Measurements from ENCODE around the gene WRAP73.

The WRAP73 gene

DNA sequence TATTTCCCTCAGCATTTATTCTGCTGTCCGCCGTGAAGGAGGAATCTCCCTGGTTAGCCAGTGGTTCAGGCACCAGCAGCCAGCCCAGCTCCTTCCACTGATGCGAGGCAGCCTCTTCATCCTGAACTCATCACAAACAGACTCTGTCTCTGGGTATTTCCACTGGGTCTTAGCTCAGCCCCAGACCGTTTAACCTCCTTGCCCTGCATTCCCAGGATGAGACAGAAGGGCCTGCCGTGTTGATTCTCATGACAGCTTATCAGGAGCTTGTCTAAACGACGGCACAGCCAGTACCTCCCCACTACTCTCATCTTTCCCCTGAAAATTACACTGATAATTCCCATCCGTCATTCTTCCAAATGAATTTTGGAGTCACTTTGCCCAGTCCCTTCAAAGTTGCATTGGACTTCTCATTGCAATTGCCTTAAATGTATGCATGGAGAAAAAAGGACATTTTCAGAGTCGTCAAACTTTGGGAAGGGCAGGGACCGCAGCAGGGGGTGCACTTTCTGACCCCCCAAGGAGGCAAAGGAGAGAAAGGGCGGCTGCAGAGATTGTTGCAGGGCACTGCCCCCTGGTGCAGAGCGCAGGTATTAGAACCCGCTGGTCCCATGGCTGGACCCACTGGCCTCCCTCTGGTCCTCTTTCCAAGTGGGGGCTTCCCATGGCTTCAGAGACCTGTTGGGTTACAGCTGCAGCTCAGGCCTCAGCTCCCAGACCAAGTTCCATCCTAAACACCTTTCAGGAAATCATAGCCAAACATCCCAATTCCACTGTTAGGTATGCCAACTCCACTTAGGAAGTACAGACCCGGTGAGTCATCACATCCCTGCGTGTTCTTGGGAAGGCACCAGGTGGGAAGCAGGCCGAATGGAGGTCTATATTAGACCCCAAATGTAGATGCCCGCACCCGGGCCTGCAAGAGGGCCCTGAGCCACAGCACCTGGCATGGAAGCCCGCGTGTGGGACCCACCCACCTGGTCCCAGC, 34.9 kb downstream of the WRAP73 start:
- no peak for DNase-seq (ENCODE audit: low read depth in 2 of 2)

DNA sequence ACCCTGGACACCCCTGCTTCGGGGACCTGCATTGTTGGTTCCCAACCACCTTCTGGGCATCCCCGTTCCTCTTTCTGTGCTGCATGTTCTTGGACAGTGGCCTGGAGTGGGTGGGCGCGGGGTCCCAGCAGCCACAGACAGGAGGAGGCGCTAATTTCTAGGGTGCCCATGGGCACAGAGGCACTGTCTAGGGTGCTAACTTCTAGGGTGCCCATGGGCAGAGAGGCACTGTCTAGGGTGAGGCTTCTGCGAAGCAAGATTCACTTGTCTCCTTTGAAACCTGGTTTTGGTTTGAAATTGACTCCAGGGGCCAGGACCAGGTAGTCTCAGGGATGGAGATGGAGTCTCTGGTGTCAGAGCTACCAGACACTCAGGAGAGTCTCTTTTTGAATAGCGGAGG, 37.8 kb downstream of the WRAP73 start:
- DNase-seq (ENCODE audit: low read depth in 2 of 2) = no peak

DNA sequence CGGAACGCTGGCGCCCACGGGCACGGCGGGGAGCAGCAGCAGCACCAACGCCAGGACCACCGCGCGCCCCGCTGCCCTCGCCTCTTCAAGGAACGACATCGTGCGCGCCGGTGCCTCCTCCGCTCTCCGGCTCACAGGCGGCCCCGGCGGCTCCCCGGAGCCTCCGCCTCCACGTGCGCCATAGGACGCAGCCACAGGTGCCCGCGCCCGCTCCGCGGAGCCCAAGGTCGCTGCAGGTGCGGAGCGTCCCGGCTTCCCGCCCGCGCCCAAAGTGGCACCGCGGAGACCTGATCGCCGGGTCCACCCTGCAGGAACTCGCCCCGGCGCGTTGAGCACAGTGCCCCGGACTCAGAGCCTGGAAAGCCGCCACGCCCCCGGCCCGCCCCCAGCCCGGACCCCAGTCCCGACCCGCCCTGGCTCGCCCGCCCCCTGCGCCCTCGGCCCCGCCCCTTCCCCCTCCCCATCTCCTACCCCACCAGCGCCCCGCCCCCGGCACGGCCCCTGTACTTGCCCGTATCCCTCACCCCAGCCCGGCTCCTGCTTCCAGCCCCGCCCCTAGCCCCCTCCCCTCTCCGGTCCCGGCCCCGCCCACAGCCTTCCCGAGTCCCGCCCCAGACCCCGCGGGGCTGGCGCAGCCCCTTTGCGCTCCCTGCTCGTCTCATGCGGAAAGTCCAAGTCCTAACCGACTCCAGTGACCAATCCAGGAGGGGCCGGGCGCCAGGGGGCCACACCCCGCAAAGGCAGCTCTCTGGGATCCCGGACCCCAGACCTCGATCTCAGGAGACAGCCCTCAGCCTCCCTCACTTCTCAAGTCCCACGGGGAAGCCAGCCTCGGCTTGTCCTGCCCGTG, 38.5 kb downstream of the WRAP73 start, which contains the start of gene MEGF6:
MEGF6 (minus strand) TSS at position 339 of the 850 bp plus-strand sequence; CDS start at position 99, 240 bp downstream.
- no peak for DNase-seq (ENCODE audit: low read depth in 2 of 2)

DNA sequence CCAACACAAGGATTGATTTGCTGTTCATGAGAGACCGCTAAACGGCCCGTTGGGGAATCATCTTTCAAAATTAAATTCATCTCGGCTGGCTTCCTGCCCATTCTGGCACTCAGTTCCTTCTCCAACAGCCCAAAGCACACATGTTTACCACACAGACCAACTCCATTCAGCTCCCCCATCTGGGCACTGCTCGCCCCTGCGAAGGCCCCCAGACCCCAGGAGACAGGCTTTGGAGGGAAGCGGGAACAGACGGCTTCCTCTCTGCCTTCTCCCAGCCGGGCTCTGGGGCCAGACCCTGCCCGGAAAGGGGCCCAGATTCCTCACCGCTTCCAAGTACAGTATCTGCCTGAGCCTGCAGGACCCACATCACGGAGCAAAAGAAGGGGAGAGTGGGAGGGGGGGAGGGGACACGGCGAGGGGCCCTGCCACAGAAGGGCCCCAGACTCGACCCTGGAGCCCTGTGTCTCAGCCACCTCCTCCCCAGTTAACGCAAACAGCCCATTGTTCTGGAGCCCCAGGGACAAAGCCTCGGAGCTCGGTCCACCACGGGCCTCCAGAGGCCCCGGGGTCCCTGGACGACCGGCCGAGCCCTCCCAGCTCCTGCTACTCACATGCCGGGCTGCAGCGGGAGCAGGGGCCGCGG, 39.3 kb downstream of the WRAP73 start:
- peak; percentile 44 to 48 for DNase-seq (ENCODE audit: low read depth in 2 of 2)

DNA sequence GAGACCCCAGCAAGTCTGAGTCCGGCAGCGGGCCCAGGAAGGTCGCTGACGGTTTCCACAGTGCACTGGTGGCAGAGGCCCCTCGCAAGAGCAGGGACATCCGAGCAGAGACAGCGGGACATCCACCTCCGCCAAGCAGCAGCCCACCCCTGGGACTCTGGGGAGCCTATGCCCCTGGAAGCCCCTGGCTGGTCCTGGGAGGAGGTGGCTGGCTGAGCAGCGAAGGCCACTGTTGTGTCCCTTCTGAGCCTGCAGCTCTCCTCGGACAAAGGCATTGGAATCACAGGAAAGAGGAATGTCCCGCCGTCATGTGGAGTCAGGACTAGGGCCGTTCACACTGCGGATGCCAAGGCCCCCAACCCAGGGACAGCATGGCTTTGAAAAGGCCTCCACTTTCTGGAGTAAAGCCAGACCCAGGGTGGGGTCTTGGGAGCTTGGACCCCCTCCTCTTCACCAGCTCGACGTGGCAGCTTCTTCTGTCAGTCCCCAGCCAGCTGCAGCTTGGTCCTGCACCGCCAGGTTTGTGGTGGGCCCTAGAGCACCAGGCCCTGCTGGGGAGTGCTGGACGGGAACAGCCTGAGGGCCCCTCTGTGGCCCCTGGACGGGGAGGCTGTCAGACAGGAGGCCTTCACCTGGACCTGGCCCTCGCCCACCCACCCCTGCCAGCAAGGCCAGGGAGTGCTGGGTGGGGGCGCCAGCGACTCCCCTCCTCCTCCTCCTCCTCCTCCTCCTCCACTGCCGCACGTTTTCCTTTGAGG, 40.0 kb downstream of the WRAP73 start:
- DNase-seq (ENCODE audit: low read depth in 2 of 2) = no peak

DNA sequence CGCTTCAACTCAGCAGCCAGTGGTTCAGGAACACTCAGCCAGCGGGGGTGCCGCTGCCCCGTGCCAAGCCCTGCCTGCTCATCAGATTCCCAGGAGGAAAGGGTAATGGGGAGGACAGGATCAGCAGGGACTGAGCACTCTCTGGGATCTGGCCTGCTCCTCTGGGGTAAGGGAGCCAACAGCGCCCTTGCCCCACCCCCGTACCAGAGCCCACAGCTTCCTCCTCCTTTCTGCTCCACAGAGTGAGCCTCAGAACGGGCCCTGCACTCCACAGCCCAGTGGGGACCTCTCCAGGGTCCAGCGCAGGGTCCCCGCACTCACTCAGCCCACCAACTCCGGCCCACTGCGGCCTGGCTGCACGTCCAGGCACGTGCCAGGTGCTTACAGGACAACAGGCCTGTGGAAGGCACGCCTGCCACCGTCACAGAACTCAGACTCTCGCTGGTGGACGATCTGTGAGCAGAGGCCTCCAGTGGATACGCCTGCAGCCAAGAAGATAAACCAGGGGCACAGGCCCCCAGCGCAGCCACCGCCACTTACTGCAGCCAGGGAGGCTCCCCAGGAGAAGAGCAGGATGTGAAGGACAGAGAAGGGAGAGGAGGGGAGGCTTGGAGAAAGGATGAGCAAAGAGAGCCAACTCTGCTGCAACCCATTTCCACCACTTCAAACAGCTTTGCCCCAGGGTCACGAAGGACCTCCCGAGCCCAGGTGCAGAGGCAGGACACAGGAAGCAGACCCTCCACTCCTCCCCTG, 40.7 kb downstream of the WRAP73 start:
- DNase-seq (ENCODE audit: low read depth in 2 of 2) = no peak

DNA sequence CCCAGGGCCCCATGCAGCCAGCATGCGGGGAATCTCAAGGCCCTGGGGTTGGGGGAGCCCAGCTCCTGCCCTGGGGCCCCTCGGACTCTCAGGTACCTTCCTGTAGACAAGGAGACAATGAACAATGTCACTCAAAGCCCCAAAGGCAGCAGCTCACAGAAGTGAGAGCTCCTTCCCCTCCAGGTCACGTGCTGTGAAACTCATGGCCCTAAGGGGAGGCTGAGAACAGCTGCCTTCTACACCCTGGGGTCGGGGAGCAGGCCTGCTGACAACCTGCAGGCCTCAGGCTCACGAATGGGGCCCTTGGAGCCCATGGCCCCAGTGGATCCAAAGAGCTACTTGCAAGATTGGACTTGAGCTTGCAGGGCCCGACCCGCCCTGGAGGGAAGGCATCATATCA, 41.7 kb downstream of the WRAP73 start:
- no peak for DNase-seq (ENCODE audit: low read depth in 2 of 2)

DNA sequence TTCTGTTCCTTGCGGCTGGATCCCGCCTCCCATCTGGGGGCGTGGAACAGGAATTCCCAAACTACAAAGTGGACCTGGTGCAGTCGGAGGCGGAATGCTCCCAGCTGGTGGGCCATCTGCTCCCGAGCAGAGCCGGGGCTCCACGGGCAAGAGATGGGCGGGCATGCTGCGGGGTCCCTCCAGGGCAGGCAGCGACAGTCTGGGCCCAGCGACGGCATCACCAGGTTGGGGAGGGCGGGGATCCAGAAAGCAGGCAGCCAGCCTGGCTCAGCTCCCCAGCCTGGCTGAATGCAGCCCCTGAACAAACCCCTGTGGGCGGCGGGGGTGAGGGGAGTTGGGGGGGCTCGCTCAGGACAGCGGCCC, 42.2 kb downstream of the WRAP73 start:
- DNase-seq (ENCODE audit: low read depth in 2 of 2) = no peak

DNA sequence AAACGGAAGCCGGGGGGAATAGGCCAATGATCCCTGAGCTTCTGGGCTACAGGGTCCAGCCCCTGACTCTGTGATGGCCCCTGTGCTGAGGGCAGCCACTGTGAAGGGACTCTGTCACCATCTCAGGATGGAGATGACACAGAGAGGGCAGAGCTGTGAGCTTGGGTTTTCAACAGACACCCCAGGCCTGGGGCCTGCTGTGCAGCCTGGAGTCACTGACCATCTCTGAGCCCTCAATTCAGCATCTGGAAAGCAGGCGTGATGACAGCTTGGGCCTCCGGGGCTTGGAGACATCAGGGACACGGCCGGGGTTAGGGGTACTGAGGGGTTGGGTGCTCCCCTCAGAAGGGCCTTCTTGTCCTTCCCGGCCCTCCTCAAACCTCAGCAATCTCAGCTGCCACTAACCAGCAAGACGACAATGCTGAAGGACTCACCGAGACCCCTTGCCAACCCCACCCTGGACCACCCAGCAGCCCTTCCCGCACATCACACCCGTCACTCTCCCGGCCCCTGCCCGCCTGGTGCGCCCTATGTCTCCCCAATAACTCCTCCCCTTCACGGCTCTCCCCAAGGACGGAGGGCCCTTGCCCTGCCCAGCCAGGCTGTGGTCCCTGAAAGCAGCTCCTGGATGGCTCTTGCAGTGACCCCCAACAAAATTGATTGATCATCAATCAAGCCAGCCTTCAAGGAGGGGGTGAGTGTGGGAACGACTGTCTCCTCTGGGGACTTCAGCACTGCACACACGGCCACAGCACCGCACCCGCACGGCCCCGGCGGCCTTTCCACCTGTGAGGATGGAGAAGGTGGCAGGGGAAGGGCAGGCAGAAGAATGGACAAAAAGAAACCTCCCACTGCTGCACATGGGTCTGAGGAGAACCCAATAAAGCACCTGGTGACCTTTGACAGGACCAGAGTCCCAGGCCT, 42.9 kb downstream of the WRAP73 start:
- no peak for DNase-seq (ENCODE audit: low read depth in 2 of 2)

DNA sequence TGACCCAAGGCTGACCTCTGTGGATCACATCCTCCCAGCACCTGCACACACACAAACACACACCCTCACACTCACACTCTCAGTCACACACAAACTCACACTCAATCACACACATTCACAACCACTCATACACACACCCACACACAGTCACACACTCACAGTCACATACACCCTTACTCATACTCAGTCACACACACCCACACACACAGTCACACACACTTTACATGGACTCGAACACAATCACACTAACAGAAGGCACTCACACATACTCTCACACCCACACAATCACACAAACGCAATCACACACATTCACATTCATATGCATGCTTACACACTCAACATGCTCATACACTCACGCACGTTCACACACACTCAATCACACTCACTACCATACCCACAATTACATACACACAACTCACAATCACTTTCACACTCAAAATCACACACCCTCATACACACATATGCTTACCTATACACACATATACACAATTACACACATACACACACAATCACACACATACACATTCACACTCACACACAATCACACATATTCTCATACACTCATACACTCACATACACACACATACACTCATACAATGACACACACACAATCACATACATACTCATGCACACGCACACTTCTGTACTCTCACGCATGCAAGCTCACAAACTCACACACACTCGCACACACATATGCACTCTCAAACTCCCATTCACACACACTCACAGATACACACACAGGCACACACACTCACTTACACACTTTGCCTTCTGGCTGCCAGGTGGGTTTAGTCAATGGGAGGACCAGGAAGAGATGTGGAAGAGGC, 44.7 kb downstream of the WRAP73 start:
- DNase-seq (ENCODE audit: low read depth in 2 of 2) = no peak

DNA sequence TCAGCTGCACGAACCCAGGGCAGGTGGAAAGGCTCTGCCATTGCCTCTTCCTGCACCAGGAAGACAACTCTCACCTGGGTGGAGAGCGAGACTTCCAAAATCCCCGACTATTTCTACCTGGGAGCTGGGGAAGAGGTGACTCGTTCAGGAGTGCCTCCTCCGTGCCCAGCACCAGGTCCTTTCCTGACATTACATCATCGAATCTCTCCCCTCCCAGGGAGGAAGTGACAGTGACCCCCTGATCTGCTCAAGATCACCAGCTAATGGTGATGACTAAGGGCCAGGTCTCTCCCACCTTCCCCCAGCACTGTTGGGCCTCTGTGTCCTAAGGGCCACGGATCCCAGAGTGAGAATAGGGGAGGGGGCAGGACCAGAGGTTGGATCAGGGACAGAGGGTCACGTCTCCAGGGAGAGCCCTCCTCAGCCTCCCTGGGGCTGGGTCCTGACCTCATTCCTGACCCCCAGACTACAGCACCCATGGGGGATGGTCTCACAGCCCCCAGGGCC, 45.4 kb downstream of the WRAP73 start:
- DNase-seq (ENCODE audit: low read depth in 2 of 2) = no peak

DNA sequence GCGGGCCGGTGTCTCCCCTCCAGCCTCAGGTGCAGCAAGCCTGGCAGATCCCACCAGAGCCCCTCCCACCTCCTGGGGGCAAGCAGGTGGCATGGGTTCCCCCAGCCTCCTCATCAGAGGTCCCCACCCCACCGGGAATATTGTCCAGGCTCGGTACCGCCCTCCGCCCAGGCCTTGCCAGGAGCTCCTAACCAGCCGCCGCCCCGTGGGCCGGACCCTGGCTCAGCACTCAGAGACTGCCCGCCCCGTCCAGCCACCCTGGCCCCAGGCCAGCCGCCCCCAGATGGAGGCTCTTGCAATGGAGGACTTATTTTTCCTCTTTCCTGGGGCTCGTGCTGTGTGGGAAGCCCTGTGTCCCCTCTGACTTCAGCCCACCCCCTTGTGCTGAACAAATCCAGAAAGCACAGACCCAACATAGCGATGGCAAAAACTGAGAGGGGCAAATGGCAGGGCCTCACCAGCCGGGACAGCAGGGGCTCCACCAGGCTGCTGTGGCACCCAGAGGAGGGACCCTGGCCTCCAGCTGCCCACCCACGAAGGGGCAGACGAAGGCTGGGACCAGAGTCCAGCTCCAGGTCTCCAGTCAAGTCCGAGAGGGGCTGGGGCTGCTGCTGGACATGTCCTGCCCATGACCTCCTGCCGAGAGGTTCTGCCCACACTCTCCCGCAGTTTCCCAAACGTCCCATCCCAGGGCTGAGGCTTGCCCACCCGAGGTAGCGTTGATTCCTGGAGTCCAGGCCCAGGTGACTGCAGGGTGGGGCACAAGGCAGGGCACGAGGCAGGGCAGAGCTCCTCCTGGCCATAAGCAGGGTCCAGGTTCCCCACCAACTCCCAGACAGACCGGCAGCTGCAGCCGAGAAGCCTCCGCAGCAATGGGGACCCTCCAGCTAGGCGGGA, 46.1 kb downstream of the WRAP73 start:
- no peak for DNase-seq (ENCODE audit: low read depth in 2 of 2)

DNA sequence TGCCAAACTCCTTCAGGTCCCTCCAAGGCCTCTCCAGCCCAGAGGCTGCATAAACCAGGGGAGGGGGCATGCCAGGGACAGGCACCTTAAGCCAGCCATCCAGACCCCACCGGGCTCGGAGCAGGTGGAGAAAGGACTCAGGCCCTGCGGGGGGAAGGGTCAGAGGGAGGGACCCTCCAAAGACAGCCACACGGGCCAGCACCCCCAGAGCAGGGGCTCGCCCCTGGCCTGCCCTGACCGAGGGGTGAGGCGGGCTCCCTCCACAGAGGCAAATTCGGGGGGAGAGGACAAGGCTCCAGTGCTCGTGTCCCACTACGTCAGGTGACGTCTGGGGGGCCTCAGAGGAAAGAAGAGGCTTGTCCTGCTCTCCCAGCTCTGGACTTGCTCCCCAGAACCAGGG, 46.7 kb downstream of the WRAP73 start:
- DNase-seq (ENCODE audit: low read depth in 2 of 2) = no peak

DNA sequence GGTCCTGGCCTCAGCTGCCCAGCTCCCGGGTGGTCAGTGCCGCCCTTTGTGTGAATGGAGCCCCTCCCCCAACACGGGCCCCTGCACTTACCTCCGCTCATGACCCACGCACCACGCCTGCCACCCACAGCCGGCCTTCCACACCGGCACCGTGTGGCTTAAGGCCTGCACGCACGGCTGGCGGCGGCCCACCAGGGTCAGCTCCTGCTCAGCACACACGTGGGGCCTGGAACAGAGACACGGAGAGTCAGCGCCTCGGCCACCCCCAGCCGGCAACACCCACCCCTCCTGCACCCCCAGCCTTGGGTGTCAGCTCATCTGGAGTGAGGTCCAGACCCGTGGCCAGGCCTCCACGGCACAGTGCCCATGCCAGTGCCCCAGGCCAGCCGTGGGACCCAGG, 47.5 kb downstream of the WRAP73 start:
- DNase-seq (ENCODE audit: low read depth in 2 of 2) = no peak

DNA sequence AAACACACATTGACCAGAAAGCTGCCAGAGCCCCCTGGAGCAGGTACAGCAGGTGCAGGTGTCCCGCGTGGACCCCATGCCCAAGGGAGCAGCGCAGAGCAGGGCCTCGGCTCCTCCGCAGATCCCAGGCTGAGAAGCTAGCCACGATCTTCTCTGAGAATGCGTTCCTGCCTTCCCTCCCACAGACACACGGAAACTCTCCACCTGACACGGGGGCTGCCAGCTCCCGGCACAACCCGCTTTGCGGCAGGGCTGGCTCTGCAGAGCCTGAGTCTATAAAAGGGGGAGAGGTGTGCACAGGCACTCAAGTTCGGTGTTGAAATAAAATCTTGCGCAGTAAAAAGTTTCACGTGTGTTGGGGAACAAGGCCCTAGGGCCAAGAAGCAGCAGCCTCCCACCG, 48.2 kb downstream of the WRAP73 start:
- DNase-seq (ENCODE audit: low read depth in 2 of 2) = no peak

DNA sequence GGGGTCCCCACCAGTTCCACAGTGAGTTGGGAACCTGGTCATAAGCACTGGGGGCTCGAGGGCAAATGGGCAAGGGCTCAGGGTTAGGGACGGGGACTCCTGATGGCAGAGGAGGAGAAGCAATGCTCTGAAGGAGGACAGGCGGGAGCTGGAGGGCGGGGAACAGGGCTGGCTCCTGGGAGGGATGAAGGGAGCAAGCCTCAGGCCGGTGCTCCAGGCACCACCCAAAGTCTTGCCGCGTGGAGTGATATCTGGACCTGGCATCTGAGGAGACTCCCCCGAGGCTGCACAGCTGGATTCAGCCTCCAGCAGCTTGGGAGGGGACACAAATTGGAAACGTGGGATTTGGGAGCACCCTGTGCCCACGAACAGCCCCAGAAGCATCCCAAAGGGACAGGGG, 49.5 kb downstream of the WRAP73 start:
- no peak for DNase-seq (ENCODE audit: low read depth in 2 of 2)

DNA sequence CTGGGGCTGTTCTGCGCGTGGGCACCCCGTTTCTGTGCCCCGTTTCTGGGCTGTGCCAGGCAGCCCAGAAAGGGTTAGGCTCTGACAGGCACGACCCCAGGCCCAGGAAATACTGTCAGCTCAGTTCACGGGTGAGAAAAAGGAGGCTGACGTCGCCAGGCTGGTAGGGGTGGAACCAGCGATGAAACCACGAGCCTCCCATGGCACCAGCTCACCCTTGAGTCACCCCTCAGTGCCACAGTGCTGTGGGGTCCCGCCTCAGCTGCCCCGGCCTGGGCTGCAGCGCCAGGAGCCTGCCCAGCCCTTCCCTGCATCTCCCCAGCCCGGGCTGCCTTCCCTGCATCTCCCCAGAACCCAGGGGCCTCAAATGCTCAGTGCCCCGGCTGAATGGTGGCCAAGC, 50.1 kb downstream of the WRAP73 start:
- DNase-seq (ENCODE audit: low read depth in 2 of 2) = no peak

All from fibroblast of skin of left quadriceps (primary cell).